H1 (cell line): ENCODE data around the gene GPR101. TPM values are rescaled to one million over a fixed set of nuclear protein-coding genes. Genes with fewer than 3 reads are reported as not detected.
"Not testable (repeated sequence)": the region's sequence is repeated elsewhere in the genome, so short reads cannot be mapped to it uniquely, and the experiment has no call there.

Experiments used
- CTCF ChIA-PET: fragments of 300-600 bp; sonication (Branson Sonifier 250); formaldehyde crosslinking; loops from one replicate; lab custom pipeline; 2021; ENCODE audit not compliant: partially characterized antibody; lab: Charles Lee
- POLR2A ChIA-PET: fragments of 300-600 bp; sonication (Branson Sonifier 250); formaldehyde crosslinking; loops from one replicate; lab custom pipeline; 2021; ENCODE audit warnings: inconsistent platforms; ENCODE audit not compliant: partially characterized antibody; lab: Charles Lee
- DNase-seq, 2 experiments: peaks; one replicate each; pipeline versions ENCODE4 v3.0.0 to v3.0.0-alpha.2; 2010 to 2022; ENCODE audit warnings: low spot score in 2 of 2, low read depth in 1 of 2, mixed read lengths in 1 of 2
- FAIRE-seq: peaks from 2 replicates; lab custom pipeline; 2011; peaks lifted over from hg19 to GRCh38; lab: Jason Lieb, UNC
- H2AFZ ChIP-seq: 2 replicates; pipeline ENCODE4 v1.8.1; 2012; ENCODE audit warnings: low read length, inconsistent platforms
- H2AK5ac ChIP-seq: 2 replicates; pipeline ENCODE4 v1.6.1; 2013; ENCODE audit warnings: low read depth, low read length
- H2BK120ac ChIP-seq: replicated peaks from 2 replicates; pipeline ENCODE3; 2013; ENCODE audit warnings: low read depth, low read length, inconsistent platforms
- H2BK12ac ChIP-seq: 2 replicates; pipeline ENCODE4 v1.6.1; 2013; ENCODE audit warnings: low read depth, low read length
- H2BK15ac ChIP-seq: 2 replicates; pipeline ENCODE4 v1.6.1; 2013; ENCODE audit warnings: low read length
- H2BK20ac ChIP-seq: 2 replicates; pipeline ENCODE4 v1.6.1; 2013; ENCODE audit warnings: low read length
- H2BK5ac ChIP-seq: 2 replicates; pipeline ENCODE4 v1.6.1; 2013; ENCODE audit warnings: low read depth, low read length
- H3K14ac ChIP-seq: 2 replicates; pipeline ENCODE4 v1.6.1; 2013; ENCODE audit warnings: inconsistent platforms; ENCODE audit not compliant: insufficient read length
- H3K18ac ChIP-seq: 2 replicates; pipeline ENCODE4 v1.6.1; 2013; ENCODE audit warnings: low read length; ENCODE audit errors: extremely low read depth
- H3K23ac ChIP-seq: 2 replicates; pipeline ENCODE4 v1.6.1; 2013; ENCODE audit warnings: inconsistent platforms; ENCODE audit not compliant: insufficient read length
- H3K23me2 ChIP-seq: 2 replicates; pipeline ENCODE4 v1.6.1; 2013; ENCODE audit warnings: low read depth, low read length
- H3K27ac ChIP-seq: 2 replicates; pipeline ENCODE4 v1.6.1; 2011; ENCODE audit warnings: low read depth, low read length, inconsistent platforms
- H3K27me3 ChIP-seq, 4 experiments: replicated peaks in 1 of 4; 1 replicate in 1 of 4; 2 replicates in 3 of 4; pipeline versions ENCODE4 v1.6.1 to v1.8.1; 2011 to 2013; ENCODE audit warnings: low read length in 3 of 4, mild to moderate bottlenecking in 3 of 4, inconsistent platforms in 2 of 4, mixed read lengths in 2 of 4, moderate library complexity in 1 of 4; ENCODE audit not compliant: control insufficient read depth in 3 of 4, insufficient read depth in 3 of 4; ENCODE audit errors: extremely low read depth in 1 of 4
- H3K36me3 ChIP-seq, 4 experiments: 2 replicates each; pipeline versions ENCODE4 v1.6.1 to v1.8.1; 2011 to 2013; ENCODE audit warnings: mild to moderate bottlenecking in 4 of 4, low read length in 3 of 4, moderate library complexity in 2 of 4, control low read depth in 1 of 4, inconsistent platforms in 1 of 4; ENCODE audit not compliant: insufficient read depth in 4 of 4, control insufficient read depth in 2 of 4
- H3K4ac ChIP-seq: replicated peaks from 2 replicates; pipeline ENCODE3; 2013; ENCODE audit warnings: low read length, low read depth, mixed read lengths, inconsistent platforms; ENCODE audit not compliant: insufficient read length
- H3K4me1 ChIP-seq, 4 experiments: replicated peaks in 1 of 4; 1 replicate in 1 of 4; 2 replicates in 3 of 4; pipeline versions ENCODE4 v1.6.1 to v1.8.1; 2011 to 2013; ENCODE audit warnings: low read length in 3 of 4, inconsistent platforms in 2 of 4, mixed read lengths in 1 of 4; ENCODE audit not compliant: insufficient read depth in 4 of 4, control insufficient read depth in 3 of 4
- H3K4me2 ChIP-seq, 2 experiments: 2 replicates each; pipeline versions ENCODE4 v1.6.1 to v1.8.1; 2011 to 2013; ENCODE audit warnings: low read depth in 2 of 2, low read length in 2 of 2, control low read depth in 1 of 2, inconsistent platforms in 1 of 2, mild to moderate bottlenecking in 1 of 2; ENCODE audit not compliant: insufficient read depth in 1 of 2
- H3K4me3 ChIP-seq, 4 experiments: fragments of 200-600, 300-600 bp in 1 of 4; sonication (generic), shearing (Covaris generic), sonication (Bioruptor Twin) in 1 of 4; 2 replicates each; pipeline versions ENCODE4 v1.5.1 to v1.8.1; 2011 to 2016; ENCODE audit warnings: low read length in 4 of 4, low read depth in 3 of 4, control low read depth in 2 of 4, inconsistent platforms in 2 of 4, mild to moderate bottlenecking in 2 of 4, mixed read lengths in 1 of 4, moderate library complexity in 1 of 4; ENCODE audit not compliant: insufficient read depth in 2 of 4; ENCODE audit errors: extremely low read depth in 1 of 4
- H3K56ac ChIP-seq: replicated peaks from 2 replicates; pipeline ENCODE3; 2013; ENCODE audit warnings: low read depth, mild to moderate bottlenecking, mixed read lengths, low read length, inconsistent platforms; ENCODE audit not compliant: insufficient read length
- H3K79me1 ChIP-seq: 2 replicates; pipeline ENCODE4 v1.6.1; 2013; ENCODE audit warnings: low read depth, low read length, control low read depth
- H3K79me2 ChIP-seq, 2 experiments: 2 replicates each; pipeline versions ENCODE4 v1.6.1 to v1.8.1; 2012 to 2013; ENCODE audit warnings: low read length in 2 of 2, mild to moderate bottlenecking in 2 of 2, inconsistent platforms in 1 of 2; ENCODE audit not compliant: insufficient read depth in 2 of 2, control insufficient read depth in 1 of 2
- H3K9ac ChIP-seq, 4 experiments: replicated peaks in 1 of 4; 1 replicate in 1 of 4; 2 replicates in 3 of 4; pipeline versions ENCODE4 v1.6.1 to v1.8.1; 2011 to 2013; ENCODE audit warnings: low read depth in 3 of 4, low read length in 3 of 4, control low read depth in 2 of 4, mild to moderate bottlenecking in 2 of 4, moderate library complexity in 2 of 4, inconsistent platforms in 1 of 4; ENCODE audit errors: extremely low read depth in 1 of 4
- H3K9me3 ChIP-seq, 2 experiments: 2 replicates each; pipeline versions ENCODE4 v1.6.1 to v1.8.1; 2012 to 2013; ENCODE audit warnings: mild to moderate bottlenecking in 2 of 2, moderate library complexity in 2 of 2, control low read depth in 1 of 2, inconsistent platforms in 1 of 2, low read depth in 1 of 2, low read length in 1 of 2, mixed read lengths in 1 of 2; ENCODE audit not compliant: insufficient read depth in 2 of 2
- H4K20me1 ChIP-seq, 2 experiments: replicated peaks in 1 of 2; 2 replicates each; pipeline versions ENCODE3 to v1.8.1; 2011 to 2013; ENCODE audit warnings: inconsistent platforms in 2 of 2, low read length in 2 of 2, mild to moderate bottlenecking in 1 of 2; ENCODE audit not compliant: insufficient read depth in 2 of 2, control insufficient read depth in 1 of 2
- H4K5ac ChIP-seq: 2 replicates; pipeline ENCODE4 v1.6.1; 2013; ENCODE audit warnings: low read length, low read depth, mixed read lengths, inconsistent platforms; ENCODE audit not compliant: insufficient read length
- H4K8ac ChIP-seq: 2 replicates; pipeline ENCODE4 v1.8.0; 2013; ENCODE audit warnings: mild to moderate bottlenecking, moderate library complexity, low read length, inconsistent platforms; ENCODE audit not compliant: insufficient read depth; ENCODE audit errors: extremely low read depth
- H4K91ac ChIP-seq: replicated peaks from 2 replicates; pipeline ENCODE3; 2013; ENCODE audit warnings: low read length, mixed read lengths, inconsistent platforms; ENCODE audit not compliant: insufficient read length
- WGBS, 2 experiments: shearing (Covaris generic) in 1 of 2; methylation state at CpG; one replicate each; pipeline versions ENCODE4 v1.1.6 to v1.1.7; 2013 to 2015; ENCODE audit warnings: low lambda C conversion rate in 2 of 2, mixed read lengths in 2 of 2, inconsistent platforms in 1 of 2, low coverage in 1 of 2, missing lambda C conversion rate in 1 of 2; ENCODE audit not compliant: insufficient replicate concordance in 2 of 2, insufficient coverage in 1 of 2, insufficient read length in 1 of 2; ENCODE audit errors: extremely low coverage in 1 of 2, missing lambda C conversion rate in 1 of 2; 5-methylcytosine and 5-hydroxymethylcytosine counted together
- polyA plus RNA-seq, 7 experiments: library from polyadenylated mRNA; depleted of rRNA in 3 of 7; stranded (reverse) in 5 of 7; unstranded in 2 of 7; fragments of >200 nt in 5 of 7; fragments of 200-250 nt in 2 of 7; gene quantifications; 1 replicate in 5 of 7; 2 replicates in 1 of 7; 4 replicates in 1 of 7; pipeline versions ENCODE4 v1.2.1 to v1.2.3, GENCODE V29; 2011 to 2013; ENCODE audit warnings: missing spikeins in 2 of 7, mixed read lengths in 2 of 7
- total RNA-seq: library from RNA; stranded (reverse); fragmentation: NEBNext Ultra II Directional; extraction: Animal tissue kit (Norgen Biotek cat#: 25700); gene quantifications from 2 replicates; pipeline ENCODE4 v1.2.1, GENCODE V29; 2021

Gene GPR101
- total and polyA plus RNA-seq, 2 of the 8 experiments (the other 6 are each of a cell fraction or from before 2014, with no cell fraction given) = not detected

- H3K23me2 ChIP-seq, H3K79me1 ChIP-seq, H4K20me1 ChIP-seq, H3K9ac ChIP-seq, H4K5ac ChIP-seq, H3K27ac ChIP-seq, CTCF ChIA-PET, H3K27me3 ChIP-seq, H2AK5ac ChIP-seq, H3K79me2 ChIP-seq, H3K9me3 ChIP-seq, H4K91ac ChIP-seq, H3K23ac ChIP-seq, H3K4me1 ChIP-seq, H2BK20ac ChIP-seq, POLR2A ChIA-PET, H3K14ac ChIP-seq, H2BK15ac ChIP-seq, H4K8ac ChIP-seq, H2BK5ac ChIP-seq, H3K56ac ChIP-seq, H3K4ac ChIP-seq, FAIRE-seq, H2AFZ ChIP-seq, H3K4me3 ChIP-seq, H2BK12ac ChIP-seq, H3K36me3 ChIP-seq, H3K18ac ChIP-seq, DNase-seq, H3K4me2 ChIP-seq, H2BK120ac ChIP-seq: not testable (repeated sequence)
- WGBS, 2 experiments = no CpG with 5 or more reads among the region's 31 CpGs
Measured at GRCh38 chrX:137000236-137000635, 33.6 kb downstream of the GPR101 start.
